WERI-Rb-1 (cell line): ENCODE data around the gene POLR2J2.
A peak's percentile ranks its signal among the peaks of the same experiment; 100 is the strongest.
"Not testable (repeated sequence)": the region's sequence is repeated elsewhere in the genome, so short reads cannot be mapped to it uniquely, and the experiment has no call there.

Source experiments
- DNase-seq: peaks from one replicate; pipeline ENCODE4 v3.0.0-alpha.2; 2020
- H3K27ac ChIP-seq: fragments of 250-450 bp; sonication (Bioruptor Pico); 2 replicates; pipeline ENCODE4 v1.5.1; 2020; ENCODE audit warnings: mild to moderate bottlenecking, moderate library complexity
- H3K27me3 ChIP-seq: fragments of 250-450 bp; sonication (Bioruptor Pico); 2 replicates; pipeline ENCODE4 v1.5.1; 2021; ENCODE audit warnings: mild to moderate bottlenecking, low read depth, moderate library complexity; ENCODE audit not compliant: insufficient read depth, severe bottlenecking
- H3K36me3 ChIP-seq: fragments of 250-450 bp; sonication (Bioruptor Pico); 2 replicates; pipeline ENCODE4 v1.5.1; 2020; ENCODE audit warnings: mild to moderate bottlenecking, moderate library complexity
- H3K4me3 ChIP-seq: 2 replicates; pipeline ENCODE4 v1.5.1; 2011; ENCODE audit warnings: low read depth, mild to moderate bottlenecking, control low read depth, low read length
- H3K9me3 ChIP-seq: fragments of 250-450 bp; sonication (Bioruptor Pico); 2 replicates; pipeline ENCODE4 v1.5.1; 2021; ENCODE audit warnings: mild to moderate bottlenecking, moderate library complexity; ENCODE audit not compliant: severe bottlenecking

POLR2J2 gene

GRCh38 chr7:102638848-102639247 is 32.6 kb downstream of the POLR2J2 start:
- not testable (repeated sequence) for H3K27ac ChIP-seq, DNase-seq, H3K9me3 ChIP-seq, H3K36me3 ChIP-seq, H3K27me3 ChIP-seq, H3K4me3 ChIP-seq

DNA sequence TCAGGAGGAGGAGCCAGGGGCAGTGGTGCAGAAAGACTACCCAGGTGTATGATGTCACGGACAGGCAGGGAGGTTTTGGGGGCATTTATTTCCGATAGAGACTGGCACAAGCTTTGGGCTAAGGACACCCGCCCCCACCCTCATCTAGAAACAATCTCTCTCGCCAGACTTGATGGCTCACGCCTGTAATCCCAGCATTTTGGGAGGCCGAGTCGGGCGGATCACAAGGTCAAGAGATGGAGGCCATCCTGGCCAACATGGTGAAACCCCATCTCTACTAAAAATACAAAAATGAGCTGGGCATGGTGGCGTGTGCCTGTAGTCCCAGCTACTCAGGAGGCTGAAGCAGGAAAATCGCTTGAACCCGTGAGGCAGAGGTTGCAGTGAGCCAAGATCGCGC is 34.5 kb downstream of the POLR2J2 start:
- peak; percentile 1 for DNase-seq
- not testable (repeated sequence) for H3K4me3 ChIP-seq, H3K27ac ChIP-seq, H3K9me3 ChIP-seq, H3K27me3 ChIP-seq, H3K36me3 ChIP-seq

- not testable (repeated sequence) for H3K27me3 ChIP-seq, DNase-seq, H3K4me3 ChIP-seq, H3K36me3 ChIP-seq, H3K27ac ChIP-seq, H3K9me3 ChIP-seq
These were observed 36.1 kb downstream of the POLR2J2 start for GRCh38 chr7:102635354-102635753.

- not testable (repeated sequence) for H3K4me3 ChIP-seq, H3K27me3 ChIP-seq, H3K9me3 ChIP-seq, H3K27ac ChIP-seq, H3K36me3 ChIP-seq
- DNase-seq, result peak; percentile 9
These were observed 37.2 kb downstream of the POLR2J2 start for GRCh38 chr7:102634299-102634698.

- H3K27ac ChIP-seq, H3K27me3 ChIP-seq, H3K4me3 ChIP-seq, DNase-seq, H3K36me3 ChIP-seq, H3K9me3 ChIP-seq: not testable (repeated sequence)
These were observed 40.8 kb downstream of the POLR2J2 start for GRCh38 chr7:102630622-102631021.

DNA sequence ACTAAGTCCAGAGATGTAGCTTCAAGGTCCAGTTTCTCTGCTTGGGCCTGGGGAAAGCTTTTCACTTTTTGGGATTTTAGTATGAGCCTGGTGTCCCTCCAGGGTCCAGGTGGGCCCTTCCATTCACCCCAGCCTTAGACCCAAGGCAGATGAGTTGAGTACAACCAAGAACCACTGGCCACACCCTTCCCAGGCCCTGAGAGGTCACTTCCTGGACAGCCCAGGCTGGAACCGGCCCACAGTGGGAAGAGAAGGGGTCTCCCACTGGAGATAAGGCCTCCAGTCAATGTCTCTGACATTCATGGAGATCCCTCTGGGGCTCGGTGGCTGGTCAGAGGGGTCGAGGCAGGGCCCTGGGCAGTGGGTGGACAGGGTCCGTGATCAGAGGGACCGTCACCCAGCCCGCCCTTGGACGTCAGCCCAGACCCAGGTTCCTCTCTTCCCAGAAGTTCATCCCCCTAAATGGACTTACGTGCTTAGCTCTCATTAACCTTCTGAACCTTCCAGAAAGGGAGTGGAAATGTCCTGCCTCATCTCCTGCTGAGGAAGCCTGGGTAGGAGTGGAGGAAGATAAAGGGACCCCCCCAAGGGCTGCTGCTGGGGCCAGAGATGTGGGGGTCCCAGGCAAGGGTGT is 44.1 kb downstream of the POLR2J2 start:
- not testable (repeated sequence) for H3K27ac ChIP-seq, DNase-seq, H3K27me3 ChIP-seq, H3K9me3 ChIP-seq, H3K36me3 ChIP-seq, H3K4me3 ChIP-seq

- not testable (repeated sequence) for H3K36me3 ChIP-seq, H3K4me3 ChIP-seq, H3K9me3 ChIP-seq, H3K27me3 ChIP-seq, H3K27ac ChIP-seq
- DNase-seq, result peak; percentile 5
These were observed 53.3 kb downstream of the POLR2J2 start for GRCh38 chr7:102618122-102618521.

DNA sequence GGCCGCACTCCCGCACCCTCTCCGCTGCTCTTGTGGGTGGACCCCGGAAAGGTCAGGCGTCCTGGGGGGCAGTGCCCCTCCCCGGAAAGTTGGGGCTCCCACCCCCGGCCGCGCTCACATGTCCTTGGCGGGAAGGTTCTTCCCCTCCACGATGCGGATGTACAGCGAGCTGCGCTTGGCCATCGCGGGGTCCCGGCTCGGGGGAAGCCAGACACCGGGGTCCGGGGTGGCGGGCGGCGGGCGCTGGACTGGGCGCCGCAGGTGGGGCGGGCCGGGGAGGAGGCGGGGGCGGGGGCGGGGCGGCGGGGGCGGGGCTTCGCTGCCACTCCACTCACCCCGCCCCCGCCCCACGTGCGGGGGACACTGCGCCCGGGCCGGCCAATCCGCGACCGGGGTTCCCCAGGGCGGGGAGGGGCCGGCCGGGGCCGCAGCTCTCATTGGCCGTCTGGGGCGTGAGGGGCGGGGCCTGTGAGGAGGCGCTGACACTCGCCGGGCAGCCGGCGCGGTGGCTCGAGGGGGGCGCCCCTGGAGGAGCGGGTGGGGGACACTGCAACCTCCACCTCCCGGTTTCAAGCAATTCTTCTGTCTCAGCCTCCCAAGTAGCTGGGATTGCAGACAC is 54.8 kb downstream of the POLR2J2 start, which contains the start of gene RASA4:
Gene RASA4 (minus strand): TSS at position 250 of the 619 bp plus-strand sequence. CDS start 67 bp downstream, at position 183.
- H3K27ac ChIP-seq, result not testable (repeated sequence)

More for the DNA sequence above, 54.8 kb downstream of the POLR2J2 start, which contains the start of gene RASA4:
- H3K27me3 ChIP-seq, H3K36me3 ChIP-seq, H3K9me3 ChIP-seq: not testable (repeated sequence)
- peak within 1 kb of the TSS; percentile 45 for H3K4me3 ChIP-seq
- DNase-seq, result peak; percentile 45
